RWPE2 (cell line): Measurements from ENCODE around the gene CCDC57.
A peak's percentile ranks its signal among the peaks of the same experiment; 100 is the strongest.

Experiments used
- ATAC-seq: fragments of 200-7000 bp; cut with Tn5 transposase; 3 replicates; pipeline ENCODE4 v1.9.1; 2021; ENCODE audit warnings: low read depth
- DNase-seq: peaks from one replicate; pipeline ENCODE4 v3.0.0-alpha.2; 2020; ENCODE audit warnings: low spot score
- H3K27ac ChIP-seq: fragments of 450-650 bp; 2 replicates; pipeline ENCODE4 v1.5.1; 2017; ENCODE audit warnings: mild to moderate bottlenecking; ENCODE audit not compliant: poor library complexity, severe bottlenecking
- H3K27me3 ChIP-seq: fragments of 250-450 bp; sonication (Bioruptor Pico); 2 replicates; pipeline ENCODE4 v1.5.1; 2021; ENCODE audit warnings: mild to moderate bottlenecking, moderate library complexity; ENCODE audit not compliant: insufficient read depth, poor library complexity, severe bottlenecking
- H3K36me3 ChIP-seq: fragments of 250-450 bp; sonication (Bioruptor Pico); 2 replicates; pipeline ENCODE4 v1.5.1; 2020; ENCODE audit warnings: low read depth, mild to moderate bottlenecking, moderate library complexity
- H3K4me1 ChIP-seq: fragments of 250-450 bp; sonication (Bioruptor Pico); 2 replicates; pipeline ENCODE4 v1.5.1; 2021; ENCODE audit warnings: mild to moderate bottlenecking, moderate library complexity; ENCODE audit not compliant: insufficient read depth, poor library complexity, severe bottlenecking
- H3K4me3 ChIP-seq: fragments of 250-450 bp; sonication (Bioruptor Pico); 2 replicates; pipeline ENCODE4 v1.5.1; 2021; ENCODE audit warnings: mild to moderate bottlenecking, moderate library complexity; ENCODE audit not compliant: severe bottlenecking
- H3K9me3 ChIP-seq: fragments of 250-450 bp; sonication (Bioruptor Pico); 2 replicates; pipeline ENCODE4 v1.5.1; 2021; ENCODE audit warnings: mild to moderate bottlenecking, moderate library complexity; ENCODE audit not compliant: severe bottlenecking
- CTCF ChIP-seq: fragments of 450-650 bp; IDR thresholded peaks from one replicate; pipeline ENCODE4 v1.5.1; 2017; ENCODE audit warnings: mild to moderate bottlenecking, moderate library complexity; ENCODE audit not compliant: poor library complexity, severe bottlenecking

The CCDC57 gene

DNA sequence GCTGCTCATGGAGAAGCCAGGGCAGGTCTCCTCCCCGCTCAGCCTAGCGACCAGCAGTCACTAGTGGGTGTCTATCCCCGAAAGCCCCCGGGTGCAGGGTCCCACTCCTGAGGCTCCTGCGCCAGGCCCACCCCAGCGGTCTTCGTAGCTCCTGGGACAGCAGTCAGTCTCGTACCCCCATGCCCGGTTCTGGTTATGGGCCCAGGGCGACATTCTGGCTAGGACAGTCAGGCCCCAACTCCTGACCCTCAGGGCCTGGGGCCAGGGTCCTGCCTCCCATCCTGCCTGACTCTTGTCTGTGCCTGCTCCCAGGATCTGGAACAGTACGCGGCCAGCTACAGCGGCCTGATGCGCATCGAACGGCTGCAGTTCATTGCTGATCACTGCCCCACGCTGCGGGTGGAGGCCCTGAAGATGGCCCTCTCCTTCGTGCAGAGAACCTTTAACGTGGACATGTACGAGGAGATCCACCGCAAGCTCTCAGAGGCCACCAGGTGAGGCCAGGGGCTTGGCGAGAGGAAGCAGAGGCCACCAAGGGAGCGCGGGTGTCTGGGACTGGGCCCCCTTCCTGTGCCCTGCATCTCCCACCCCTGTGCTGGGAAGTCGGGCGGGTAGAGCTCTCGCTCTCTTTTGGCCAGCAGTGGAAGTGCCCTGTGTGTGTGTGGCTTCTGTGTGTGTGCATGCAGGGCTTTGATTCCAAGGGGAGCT is 158.9 kb downstream of the CCDC57 start:
- no peaks in the 10 kb centered on the region for H3K27me3 ChIP-seq
- peaks cover 72% of the 10 kb centered on the region for H3K36me3 ChIP-seq
- H3K9me3 ChIP-seq: no peaks in the 10 kb centered on the region
- ATAC-seq (no peak), DNase-seq (no peak)
- no peak overlapping the region for H3K4me3 ChIP-seq
- peaks cover 5% of the 10 kb centered on the region for H3K4me1 ChIP-seq
- no peak overlapping the region for H3K27ac ChIP-seq
- no peak for TF ChIP-seq CTCF

DNA sequence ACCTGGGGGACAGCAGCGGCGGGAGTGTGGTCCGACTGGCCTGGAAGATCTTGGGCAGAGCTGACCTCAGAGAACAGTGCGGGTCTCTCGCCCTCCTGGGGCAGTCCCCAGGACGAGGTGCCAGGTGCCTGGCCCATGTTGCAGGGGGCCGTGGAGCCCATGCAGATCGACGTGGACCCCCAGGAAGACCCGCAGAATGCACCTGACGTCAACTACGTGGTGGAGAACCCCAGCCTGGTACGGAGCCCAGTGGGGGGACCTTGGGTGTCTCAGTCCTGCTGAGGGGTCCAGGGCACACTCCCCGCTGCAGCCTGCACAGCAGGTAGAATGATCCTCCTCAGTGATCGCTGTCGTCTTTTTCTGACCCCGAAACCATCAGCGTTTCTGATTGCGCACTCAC is 159.5 kb downstream of the CCDC57 start:
- peaks cover 5% of the 10 kb centered on the region for H3K4me1 ChIP-seq
- no peak for TF ChIP-seq CTCF
- peak overlapping the region; percentile 99 for H3K4me3 ChIP-seq
- H3K27me3 ChIP-seq: no peaks in the 10 kb centered on the region
- peaks cover 72% of the 10 kb centered on the region for H3K36me3 ChIP-seq
- H3K9me3 ChIP-seq: no peaks in the 10 kb centered on the region
- H3K27ac ChIP-seq: no peak overlapping the region
- DNase-seq: no peak
- no peak for ATAC-seq

DNA sequence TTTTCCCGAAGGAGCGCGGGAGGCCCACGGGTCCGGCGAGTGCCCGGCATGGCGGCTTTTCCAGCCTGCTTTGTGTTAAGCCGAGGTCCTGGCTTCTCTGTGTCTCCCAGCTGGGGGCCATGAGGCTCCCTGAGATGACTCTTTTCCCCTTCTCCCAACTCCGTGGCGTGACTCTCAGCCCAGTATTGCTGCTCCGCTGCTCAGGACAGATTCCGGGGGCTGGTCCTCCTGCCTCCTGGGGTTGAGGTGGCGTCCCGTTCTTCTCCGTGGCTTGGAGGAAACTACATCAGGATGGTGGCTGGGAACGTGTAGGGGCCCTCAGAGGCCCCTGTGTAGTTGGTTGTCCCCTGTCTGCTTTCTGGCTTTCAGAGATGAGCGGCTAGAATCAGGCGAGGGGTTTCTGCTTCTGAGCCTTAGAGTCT is 160.0 kb downstream of the CCDC57 start:
- H3K27me3 ChIP-seq: no peaks in the 10 kb centered on the region
- no peaks in the 10 kb centered on the region for H3K9me3 ChIP-seq
- peaks cover 72% of the 10 kb centered on the region for H3K36me3 ChIP-seq
- DNase-seq (no peak), ATAC-seq (no peak; the same call in 2 of the 3 replicates)
- peak overlapping the region; percentile 49 for H3K27ac ChIP-seq
- TF ChIP-seq CTCF: no peak
- peaks cover 5% of the 10 kb centered on the region for H3K4me1 ChIP-seq
- H3K4me3 ChIP-seq: peak overlapping the region; percentile 99

GRCh38 chr17:82051776-82052637 is 160.6 kb downstream of the CCDC57 start, which contains the start of the genes GPS1 and RFNG:
GPS1 (plus strand) TSS chr17:82051898; CDS start chr17:82051932, 34 bp downstream.
RFNG (minus strand) TSS chr17:82051811; CDS start chr17:82051766, 45 bp downstream.
- TF ChIP-seq CTCF: no peak
- peak within 1 kb of the TSS; percentile 99 for H3K4me3 ChIP-seq
- H3K9me3 ChIP-seq: no peaks in the 10 kb centered on the region
- H3K4me1 ChIP-seq: peaks cover 5% of the 10 kb centered on the region
- H3K36me3 ChIP-seq: peaks cover 72% of the 10 kb centered on the region
- ATAC-seq: peak; percentile 65
- peak within 1 kb of the TSS; percentile 49 for H3K27ac ChIP-seq
- no peaks in the 10 kb centered on the region for H3K27me3 ChIP-seq
- no peak for DNase-seq
